Forelimb muscle (tissue), 1 donor: ENCODE data around the gene IZUMO1R. TPM values are rescaled to one million over a fixed set of nuclear protein-coding genes. Genes with fewer than 3 reads are reported as not detected.
"Not testable (repeated sequence)": the region's sequence is repeated elsewhere in the genome, so short reads cannot be mapped to it uniquely, and the experiment has no call there.

ENCODE experiments used
- DNase-seq: peaks from one replicate; pipeline ENCODE4 v3.0.0-alpha.2; 2013; ENCODE audit warnings: low read depth
- polyA plus RNA-seq: library from polyadenylated mRNA; unstranded; fragments of 120-200 nt; gene quantifications from one replicate; pipeline ENCODE4 v1.2.1, GENCODE V29; 2013; ENCODE audit not compliant: insufficient read length

Gene IZUMO1R
- polyA plus RNA-seq, 1 donor: not detected

DNA sequence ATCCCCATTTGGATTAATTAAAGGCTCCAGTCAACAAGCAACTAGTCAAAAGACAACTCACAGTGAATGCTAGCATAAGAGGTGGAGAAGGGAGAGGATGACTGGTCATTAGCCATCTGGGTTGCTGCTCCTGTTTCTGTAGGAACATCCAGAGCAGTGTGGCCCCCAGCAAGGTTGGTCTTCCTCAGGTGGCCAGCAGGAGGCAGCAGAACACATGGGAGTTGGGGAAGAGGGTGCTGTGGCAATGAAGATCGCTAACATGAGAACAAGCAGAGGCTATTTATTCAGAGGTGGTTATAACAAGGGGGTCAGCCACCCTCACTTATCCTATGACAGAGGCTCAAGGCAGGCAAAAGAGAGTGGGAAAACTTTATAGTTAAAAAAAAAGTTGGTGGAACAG, 21.3 kb downstream of the IZUMO1R start:
- DNase-seq: no peak

DNA sequence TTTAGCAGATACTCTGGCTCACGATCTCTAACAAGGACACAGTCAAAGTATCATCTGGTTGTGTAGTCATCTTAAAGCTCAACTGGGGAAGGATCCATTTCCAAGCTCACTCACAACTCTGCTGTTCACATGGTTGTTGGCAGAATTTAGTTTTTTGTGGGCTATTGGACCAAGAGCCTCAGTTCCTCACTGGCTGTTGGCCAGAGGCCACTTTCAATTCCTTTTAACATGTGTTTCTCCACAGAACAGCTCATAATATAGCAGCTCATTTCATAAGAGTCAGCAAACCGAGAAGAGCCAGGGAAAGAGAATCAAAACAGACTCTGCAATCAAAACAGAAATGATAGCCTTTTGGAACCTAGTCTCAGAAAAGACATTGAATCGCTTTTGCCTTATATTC, 22.6 kb downstream of the IZUMO1R start:
- DNase-seq: no peak

DNA sequence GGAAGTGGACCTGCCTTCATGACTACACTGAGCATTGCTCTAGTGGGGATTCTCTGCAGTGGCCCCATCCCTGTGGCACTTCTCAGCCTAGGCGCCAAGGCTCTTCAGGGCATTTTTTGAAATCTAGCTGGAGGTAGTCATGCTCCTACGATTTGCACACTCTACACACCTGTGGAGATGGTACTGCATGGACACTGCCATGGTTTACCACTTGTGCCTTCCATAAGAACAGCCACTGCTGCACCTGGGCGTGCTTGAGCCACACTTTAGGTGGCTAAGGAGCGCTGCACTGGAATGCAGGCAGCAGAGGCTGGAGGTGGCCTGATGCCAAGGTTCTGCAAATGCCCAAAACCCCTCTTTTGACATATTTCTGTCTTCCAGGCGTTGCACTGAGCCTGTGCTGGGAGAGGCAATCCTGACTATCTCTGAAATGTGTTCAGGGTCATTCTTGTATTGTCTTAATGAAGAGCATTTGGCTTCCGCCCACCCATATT, 24.3 kb downstream of the IZUMO1R start:
- no peak for DNase-seq

DNA sequence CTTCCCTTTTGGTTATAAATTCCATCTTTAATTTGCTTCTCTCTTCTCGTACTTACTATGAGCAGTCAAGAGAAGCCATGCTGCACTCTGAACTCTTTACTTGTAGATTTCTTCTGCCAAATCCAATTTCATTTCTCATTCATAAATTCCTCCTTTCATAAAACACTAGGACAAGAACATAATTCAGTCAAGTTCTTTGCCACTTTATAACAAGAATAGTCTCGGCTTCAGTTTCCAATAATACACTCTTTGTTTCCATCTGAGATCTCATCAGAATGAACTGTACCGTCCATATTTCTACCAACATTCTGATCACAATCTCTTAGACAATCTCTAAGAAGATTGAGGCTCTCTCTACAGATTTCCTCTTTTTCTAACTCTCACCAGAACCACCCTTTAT, 25.1 kb downstream of the IZUMO1R start:
- DNase-seq: no peak

DNA sequence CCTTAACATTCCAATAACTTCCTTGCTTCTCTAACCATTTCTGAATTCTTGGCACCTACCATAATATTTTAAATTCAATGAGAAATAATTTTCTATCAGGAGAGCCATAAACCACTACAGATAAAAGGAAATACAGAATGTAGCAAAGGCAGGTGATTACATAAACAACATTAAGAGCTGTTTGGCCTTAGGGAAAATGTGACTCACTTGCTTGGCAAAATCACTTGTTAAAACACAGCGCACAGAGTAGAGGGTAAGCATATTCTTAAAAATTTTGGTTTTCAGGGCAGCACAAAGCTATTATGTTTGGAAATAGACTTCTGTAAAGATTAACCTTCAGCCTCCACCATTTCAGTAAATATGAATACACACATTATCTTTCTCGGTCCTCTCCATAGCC, 26.4 kb downstream of the IZUMO1R start:
- DNase-seq: no peak

DNA sequence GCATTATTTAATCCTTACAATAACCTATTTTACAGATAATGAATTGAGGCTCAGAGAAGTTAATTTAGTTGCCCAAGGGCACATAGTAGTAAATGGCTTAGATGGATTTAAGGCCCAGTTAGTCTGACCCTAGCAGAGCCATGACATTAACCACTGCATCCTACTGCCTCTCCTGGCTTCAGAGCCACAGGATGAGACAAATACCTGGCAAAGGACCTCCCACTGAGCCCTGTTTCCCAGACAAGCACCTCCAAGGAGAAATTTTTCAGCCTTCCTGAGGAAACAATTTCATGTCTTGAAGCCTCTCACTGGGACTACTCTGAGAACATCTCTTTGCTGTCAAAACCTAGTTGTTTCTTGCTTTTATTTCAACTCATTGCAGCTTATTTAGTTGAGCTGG, 28.4 kb downstream of the IZUMO1R start:
- DNase-seq: no peak

DNA sequence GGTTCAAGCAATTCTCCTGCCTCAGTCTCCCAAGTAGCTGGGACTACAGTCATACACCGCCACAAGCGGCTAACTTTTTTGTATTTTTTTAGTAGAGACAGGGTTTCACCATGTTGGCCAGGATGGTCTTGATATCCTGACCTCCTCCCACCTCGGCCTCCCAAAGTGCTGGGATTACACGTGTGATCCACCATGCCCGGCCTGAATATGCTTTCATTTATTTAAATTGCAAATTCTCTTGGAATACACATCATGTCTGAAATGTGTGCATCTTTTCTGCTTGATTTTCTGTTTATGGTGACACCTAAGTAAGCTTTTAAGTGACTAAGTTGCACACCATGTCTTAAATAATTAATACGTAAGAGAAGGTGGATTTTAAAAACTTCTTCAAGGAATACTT, 31.7 kb downstream of the IZUMO1R start:
- DNase-seq: no peak

DNA sequence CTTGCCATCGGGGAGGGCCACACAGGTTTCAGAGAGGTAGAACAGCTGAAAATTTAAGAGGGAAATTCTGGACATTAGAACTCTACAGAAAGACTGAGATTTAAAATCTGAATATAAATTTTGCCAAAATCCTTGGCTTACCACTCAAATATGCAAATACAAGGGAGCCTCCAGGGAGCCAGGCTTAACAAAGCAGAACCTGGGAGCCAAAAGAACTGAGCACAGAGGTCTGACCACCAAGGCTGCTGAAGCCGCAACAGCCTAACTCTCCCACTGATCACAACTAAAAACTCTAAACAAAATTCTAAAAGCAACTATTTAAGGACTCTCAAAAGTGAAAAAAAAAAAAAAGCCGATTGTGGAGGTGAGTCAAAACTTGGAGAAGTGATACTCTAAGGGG, 34.3 kb downstream of the IZUMO1R start:
- no peak for DNase-seq

DNA sequence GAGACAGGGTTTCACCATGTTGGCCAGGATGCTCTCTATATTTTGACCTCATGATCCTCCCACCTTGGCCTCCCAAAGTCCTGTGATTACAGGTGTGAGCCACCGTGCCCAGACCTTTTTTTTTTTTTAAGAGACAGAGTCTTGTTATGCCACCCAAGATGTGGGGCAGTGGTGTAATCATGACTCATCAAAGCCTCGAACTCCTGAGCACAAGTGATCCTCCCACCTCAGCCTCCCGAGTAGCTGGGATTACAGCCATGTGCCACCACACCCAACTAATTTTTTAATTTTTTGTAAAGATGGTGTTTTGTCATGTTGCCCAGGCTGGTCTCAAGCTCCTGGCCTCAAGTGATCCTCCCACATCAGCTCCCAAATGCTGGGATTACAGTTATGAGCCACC, 37.9 kb downstream of the IZUMO1R start:
- DNase-seq: no peak

DNA sequence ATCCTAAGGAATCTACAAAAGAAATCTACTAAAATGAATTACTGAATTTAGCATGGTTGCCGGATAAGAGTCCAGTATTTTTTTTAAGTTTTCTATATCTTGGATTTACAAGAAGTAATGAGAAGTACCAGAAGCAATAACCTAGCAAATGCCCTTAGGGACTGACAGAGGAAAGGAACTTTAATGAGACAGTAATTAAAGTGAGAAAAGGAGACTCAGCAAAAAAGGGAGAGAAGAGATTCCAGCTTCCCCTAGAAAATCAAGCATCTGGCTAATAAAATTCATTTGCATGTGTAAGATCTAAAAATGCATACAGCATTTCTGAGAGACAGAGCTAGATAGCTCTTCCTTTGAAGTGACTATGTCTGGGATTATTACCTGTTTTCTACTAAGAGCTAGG, 39.1 kb downstream of the IZUMO1R start:
- DNase-seq: no peak

DNA sequence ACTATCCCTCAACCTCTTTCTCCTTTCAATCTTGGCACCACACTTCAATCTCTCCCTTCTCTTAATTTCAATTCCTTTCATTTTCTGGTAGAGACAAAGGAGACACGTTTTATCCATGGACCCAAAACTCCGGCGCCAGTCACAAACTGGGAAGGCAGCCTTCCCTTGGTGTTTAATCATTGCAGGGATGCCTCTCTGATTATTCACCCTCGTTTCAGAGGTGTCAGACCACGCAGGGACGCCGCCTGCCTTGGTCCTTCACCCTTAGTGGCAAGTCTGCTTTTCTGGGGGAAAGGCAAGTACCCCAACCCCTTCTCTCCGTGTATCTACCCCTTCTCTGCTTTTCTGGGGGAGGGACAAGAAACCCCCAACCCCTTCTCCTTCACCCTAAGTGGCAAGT, 41.9 kb downstream of the IZUMO1R start:
- DNase-seq: not testable (repeated sequence)

DNA sequence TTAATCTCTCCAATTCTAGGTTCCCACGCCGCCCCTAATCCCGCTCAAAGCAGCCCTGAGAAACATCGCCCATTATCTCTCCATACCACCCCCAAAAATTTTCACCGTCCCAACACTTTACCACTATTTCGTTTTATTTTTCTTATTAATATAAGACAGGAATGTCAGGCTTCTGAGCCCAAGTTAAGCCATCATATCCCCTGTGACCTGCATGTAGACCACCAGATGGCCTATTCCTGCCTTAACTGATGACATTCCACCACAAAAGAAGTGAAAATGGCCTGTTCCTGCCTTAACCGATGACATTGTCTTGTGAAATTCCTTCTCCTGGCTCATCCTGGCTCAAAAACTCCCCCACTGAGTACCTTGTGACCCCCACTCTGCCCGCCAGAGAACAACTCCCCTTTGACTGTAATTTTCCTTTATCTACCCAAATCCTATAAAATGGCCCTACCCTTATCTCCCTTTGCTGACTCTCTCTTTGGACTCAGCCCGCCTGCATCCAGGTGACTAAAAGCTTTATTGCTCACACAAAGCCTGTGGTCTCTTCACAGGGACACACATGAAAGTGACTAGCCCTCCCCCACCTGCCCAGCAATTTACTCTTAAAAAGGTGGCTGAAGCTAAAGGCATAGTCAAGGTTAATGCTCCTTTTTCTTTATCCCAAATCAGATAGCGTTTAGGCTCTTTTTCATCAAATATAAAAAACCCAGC, 46.6 kb downstream of the IZUMO1R start:
- not testable (repeated sequence) for DNase-seq

Other genes starting within 250 kb of the IZUMO1R start
- 18.3 TPM for gene PANX1, start 175.7 kb upstream of the IZUMO1R start, polyA plus RNA-seq
- 0.23 TPM for gene GPR83, start 96.8 kb downstream of the IZUMO1R start, polyA plus RNA-seq
- 15.1 TPM for gene MRE11, start 189.3 kb downstream of the IZUMO1R start, polyA plus RNA-seq
- gene ANKRD49, start 189.4 kb downstream of the IZUMO1R start, polyA plus RNA-seq: 10.2 TPM
- not detected for gene C11orf97, start 207.9 kb downstream of the IZUMO1R start, polyA plus RNA-seq
- 5.6 TPM for gene FUT4, start 239.3 kb downstream of the IZUMO1R start, polyA plus RNA-seq